HL-60 (cell line): ENCODE results near the gene LCN15.

Experiments used
- POLR2AphosphoS5 ChIP-seq: IDR thresholded peaks from 2 replicates; pipeline ENCODE4 v1.6.1; 2012; ENCODE audit warnings: low read depth
- TF ChIP-seq, protein P1 (sequence below): IDR thresholded peaks from one replicate; pipeline ENCODE4 v1.5.1; 2011; ENCODE audit warnings: low read length, control low read depth, inconsistent platforms; ENCODE audit not compliant: insufficient read depth

DNA sequence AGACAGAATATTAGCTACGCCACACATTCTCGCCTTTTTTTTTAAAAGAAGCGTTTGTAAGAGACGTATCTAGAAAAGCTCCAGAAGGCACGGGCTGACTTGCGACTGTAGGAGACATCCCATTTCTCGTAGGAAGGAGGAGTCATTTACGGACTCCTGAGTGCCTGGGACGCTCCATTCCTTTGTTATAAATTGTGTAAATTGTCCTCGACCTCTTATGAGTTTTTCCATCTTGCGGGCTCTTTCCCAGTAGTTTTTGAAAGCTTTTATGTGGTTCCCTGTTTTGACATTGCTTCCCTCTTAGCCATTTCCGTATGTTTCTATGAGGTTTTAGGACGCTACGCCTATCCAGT, 44.5 kb upstream of the LCN15 start:
- TF ChIP-seq, protein P1, sequence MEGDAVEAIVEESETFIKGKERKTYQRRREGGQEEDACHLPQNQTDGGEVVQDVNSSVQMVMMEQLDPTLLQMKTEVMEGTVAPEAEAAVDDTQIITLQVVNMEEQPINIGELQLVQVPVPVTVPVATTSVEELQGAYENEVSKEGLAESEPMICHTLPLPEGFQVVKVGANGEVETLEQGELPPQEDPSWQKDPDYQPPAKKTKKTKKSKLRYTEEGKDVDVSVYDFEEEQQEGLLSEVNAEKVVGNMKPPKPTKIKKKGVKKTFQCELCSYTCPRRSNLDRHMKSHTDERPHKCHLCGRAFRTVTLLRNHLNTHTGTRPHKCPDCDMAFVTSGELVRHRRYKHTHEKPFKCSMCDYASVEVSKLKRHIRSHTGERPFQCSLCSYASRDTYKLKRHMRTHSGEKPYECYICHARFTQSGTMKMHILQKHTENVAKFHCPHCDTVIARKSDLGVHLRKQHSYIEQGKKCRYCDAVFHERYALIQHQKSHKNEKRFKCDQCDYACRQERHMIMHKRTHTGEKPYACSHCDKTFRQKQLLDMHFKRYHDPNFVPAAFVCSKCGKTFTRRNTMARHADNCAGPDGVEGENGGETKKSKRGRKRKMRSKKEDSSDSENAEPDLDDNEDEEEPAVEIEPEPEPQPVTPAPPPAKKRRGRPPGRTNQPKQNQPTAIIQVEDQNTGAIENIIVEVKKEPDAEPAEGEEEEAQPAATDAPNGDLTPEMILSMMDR, result no peak
- no peak for TF ChIP-seq POLR2AphosphoS5
